Uterus (tissue), 2 donors: ENCODE measurements around the gene JHY.

Experiments used
- CTCF ChIP-seq, 4 experiments: fragments of 200-600 bp in 2 of 4; fragments of 450-650 bp in 2 of 4; sonication (generic) in 2 of 4; IDR thresholded peaks; one replicate each; pipeline ENCODE4 v1.5.1; 2016 to 2019; ENCODE audit warnings: antibody characterized with exemption in 4 of 4, mild to moderate bottlenecking in 2 of 4, moderate library complexity in 1 of 4
- POLR2A ChIP-seq, 2 donors: fragments of 450-650 bp; IDR thresholded peaks; one replicate each; pipeline ENCODE4 v1.6.1; 2016; ENCODE audit warnings: antibody characterized with exemption in 2 of 2, mild to moderate bottlenecking in 1 of 2, moderate library complexity in 1 of 2

GRCh38 chr11:122895563-122895962 lies 13.0 kb downstream of the JHY start:
- no peak for TF ChIP-seq CTCF (IDR thresholded peaks at IDR 0.05)
- no peak for TF ChIP-seq POLR2A (IDR thresholded peaks at IDR 0.05)
